WTC11 (cell line): ENCODE measurements around the gene CFAP90. TPM values are rescaled to one million over a fixed set of nuclear protein-coding genes. Genes with fewer than 3 reads are reported as not detected.

Experiments
- ATAC-seq: fragments of 200-7000 bp; cut with Tn5 transposase; 2 replicates; pipeline ENCODE4 v1.10.0; 2021; ENCODE audit warnings: mild to moderate bottlenecking, moderate library complexity
- CTCF ChIA-PET: fragments of 300-600 bp; sonication (Branson Sonifier 250); formaldehyde crosslinking; loops from one replicate; lab custom pipeline; 2021; ENCODE audit warnings: antibody characterized with exemption; lab: Charles Lee
- POLR2A ChIA-PET: fragments of 350-600 bp; sonication (Branson Sonifier 250); formaldehyde crosslinking; loops from one replicate; lab custom pipeline; 2021; ENCODE audit warnings: antibody characterized with exemption; lab: Charles Lee
- DNase-seq: peaks from one replicate; pipeline ENCODE4 v3.0.0; 2021; ENCODE audit warnings: low spot score
- H3K27ac Mint-ChIP-seq: 2 replicates; pipeline ENCODE4 v1.8.0; 2021; ENCODE audit warnings: mixed read lengths
- H3K27me3 Mint-ChIP-seq: 2 replicates; pipeline ENCODE4 v1.8.0; 2021; ENCODE audit warnings: low read depth, mild to moderate bottlenecking, moderate library complexity, mixed read lengths
- H3K36me3 Mint-ChIP-seq: 2 replicates; pipeline ENCODE4 v1.8.0; 2021; ENCODE audit warnings: mixed read lengths
- H3K4me1 Mint-ChIP-seq: 2 replicates; pipeline ENCODE4 v1.8.0; 2022; ENCODE audit warnings: mixed read lengths
- H3K4me3 Mint-ChIP-seq: 2 replicates; pipeline ENCODE4 v1.8.0; 2021; ENCODE audit warnings: mild to moderate bottlenecking, moderate library complexity, mixed read lengths
- H3K9me3 Mint-ChIP-seq: 2 replicates; pipeline ENCODE4 v1.8.0; 2021; ENCODE audit warnings: mixed read lengths
- EMX1 ChIP-seq: fragments of 250-450 bp; sonication (Bioruptor Pico); IDR thresholded peaks from 2 replicates; pipeline ENCODE4 v1.8.0; 2021; ENCODE audit warnings: mild to moderate bottlenecking
- NFE2L1 ChIP-seq: sonication (generic); formaldehyde crosslinking; IDR thresholded peaks from 2 replicates; pipeline ENCODE4 v1.8.1; 2023; ENCODE audit warnings: missing genetic modification reagents
- SMAD4 ChIP-seq: sonication (generic); formaldehyde crosslinking; IDR thresholded peaks from 2 replicates; pipeline ENCODE4 v1.8.0; 2022; ENCODE audit warnings: mild to moderate bottlenecking, missing genetic modification reagents
- SOX15 ChIP-seq: fragments of 250-450 bp; sonication (Bioruptor Pico); IDR thresholded peaks from 2 replicates; pipeline ENCODE4 v1.9.0; 2021; ENCODE audit warnings: mild to moderate bottlenecking
- ZNF416 ChIP-seq: fragments of 250-450 bp; sonication (Bioruptor Pico); IDR thresholded peaks from 2 replicates; pipeline ENCODE4 v1.9.0; 2021; ENCODE audit warnings: mild to moderate bottlenecking, inconsistent platforms
- total RNA-seq: library from RNA; stranded (reverse); gene quantifications from 3 replicates; pipeline ENCODE4 v1.2.3, GENCODE V29; 2021
- TF ChIP-seq, protein P1 (sequence below): sonication (generic); formaldehyde crosslinking; IDR thresholded peaks from 2 replicates; pipeline ENCODE4 v1.8.1; 2022; ENCODE audit warnings: mild to moderate bottlenecking, missing genetic modification reagents, moderate library complexity, borderline replicate concordance
- TF ChIP-seq, protein P2 (sequence below): fragments of 250-450 bp; sonication (Bioruptor Pico); IDR thresholded peaks from 2 replicates; pipeline ENCODE4 v1.9.0; 2021; ENCODE audit warnings: mild to moderate bottlenecking, borderline replicate concordance
- TF ChIP-seq, protein P3 (sequence below): sonication (generic); formaldehyde crosslinking; IDR thresholded peaks from 2 replicates; pipeline ENCODE4 v1.8.0; 2022; ENCODE audit warnings: mild to moderate bottlenecking, missing genetic modification reagents
- TF ChIP-seq, protein P4 (sequence below): sonication (generic); formaldehyde crosslinking; IDR thresholded peaks from 2 replicates; pipeline ENCODE4 v1.8.1; 2022; ENCODE audit warnings: mild to moderate bottlenecking, moderate library complexity, missing genetic modification reagents

The CFAP90 gene
- total RNA-seq, 1 experiment from 2014 or later, result 0.33 TPM

DNA sequence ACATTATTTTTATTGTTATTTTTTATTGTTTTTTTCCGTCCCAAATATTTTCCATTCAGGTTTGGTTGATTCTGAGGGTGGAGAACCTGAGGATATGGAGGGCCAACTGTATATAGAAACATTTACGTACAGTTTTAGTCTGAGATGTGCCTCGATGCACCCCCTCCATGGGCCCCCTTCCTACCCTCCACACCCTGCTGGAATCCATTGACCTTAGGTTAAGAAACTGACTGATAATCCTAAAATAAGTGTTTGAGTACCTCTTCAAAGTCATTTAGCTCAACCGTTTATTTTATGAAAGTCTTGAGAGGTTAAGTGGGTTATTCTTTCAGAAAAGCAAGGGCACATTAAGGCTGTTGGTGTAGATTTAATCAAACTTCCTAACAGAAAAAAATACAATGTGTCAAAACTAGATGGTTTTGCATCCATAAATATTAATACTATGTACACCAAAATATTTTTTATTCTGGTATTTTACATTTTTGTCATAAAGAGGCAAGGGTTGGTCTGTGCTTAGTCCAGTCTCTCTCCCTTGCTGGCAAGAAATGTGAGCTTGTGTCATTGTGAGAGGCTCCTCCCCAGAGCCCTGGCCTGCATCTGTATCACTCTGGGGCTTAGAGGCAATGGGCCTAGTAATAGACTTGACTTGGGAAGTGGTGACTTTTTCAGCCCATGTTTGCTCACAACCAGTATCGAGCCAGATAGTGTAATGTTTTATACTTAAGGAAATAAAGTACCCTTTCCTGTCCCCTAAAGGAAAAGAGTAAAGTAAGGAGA is 33.7 kb upstream of the CFAP90 start (continued):
- TF ChIP-seq, protein P1, sequence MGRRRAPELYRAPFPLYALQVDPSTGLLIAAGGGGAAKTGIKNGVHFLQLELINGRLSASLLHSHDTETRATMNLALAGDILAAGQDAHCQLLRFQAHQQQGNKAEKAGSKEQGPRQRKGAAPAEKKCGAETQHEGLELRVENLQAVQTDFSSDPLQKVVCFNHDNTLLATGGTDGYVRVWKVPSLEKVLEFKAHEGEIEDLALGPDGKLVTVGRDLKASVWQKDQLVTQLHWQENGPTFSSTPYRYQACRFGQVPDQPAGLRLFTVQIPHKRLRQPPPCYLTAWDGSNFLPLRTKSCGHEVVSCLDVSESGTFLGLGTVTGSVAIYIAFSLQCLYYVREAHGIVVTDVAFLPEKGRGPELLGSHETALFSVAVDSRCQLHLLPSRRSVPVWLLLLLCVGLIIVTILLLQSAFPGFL (CRISPR knock-in tag), result no peak
- no peak for TF ChIP-seq SMAD4
- TF ChIP-seq, protein P2, sequence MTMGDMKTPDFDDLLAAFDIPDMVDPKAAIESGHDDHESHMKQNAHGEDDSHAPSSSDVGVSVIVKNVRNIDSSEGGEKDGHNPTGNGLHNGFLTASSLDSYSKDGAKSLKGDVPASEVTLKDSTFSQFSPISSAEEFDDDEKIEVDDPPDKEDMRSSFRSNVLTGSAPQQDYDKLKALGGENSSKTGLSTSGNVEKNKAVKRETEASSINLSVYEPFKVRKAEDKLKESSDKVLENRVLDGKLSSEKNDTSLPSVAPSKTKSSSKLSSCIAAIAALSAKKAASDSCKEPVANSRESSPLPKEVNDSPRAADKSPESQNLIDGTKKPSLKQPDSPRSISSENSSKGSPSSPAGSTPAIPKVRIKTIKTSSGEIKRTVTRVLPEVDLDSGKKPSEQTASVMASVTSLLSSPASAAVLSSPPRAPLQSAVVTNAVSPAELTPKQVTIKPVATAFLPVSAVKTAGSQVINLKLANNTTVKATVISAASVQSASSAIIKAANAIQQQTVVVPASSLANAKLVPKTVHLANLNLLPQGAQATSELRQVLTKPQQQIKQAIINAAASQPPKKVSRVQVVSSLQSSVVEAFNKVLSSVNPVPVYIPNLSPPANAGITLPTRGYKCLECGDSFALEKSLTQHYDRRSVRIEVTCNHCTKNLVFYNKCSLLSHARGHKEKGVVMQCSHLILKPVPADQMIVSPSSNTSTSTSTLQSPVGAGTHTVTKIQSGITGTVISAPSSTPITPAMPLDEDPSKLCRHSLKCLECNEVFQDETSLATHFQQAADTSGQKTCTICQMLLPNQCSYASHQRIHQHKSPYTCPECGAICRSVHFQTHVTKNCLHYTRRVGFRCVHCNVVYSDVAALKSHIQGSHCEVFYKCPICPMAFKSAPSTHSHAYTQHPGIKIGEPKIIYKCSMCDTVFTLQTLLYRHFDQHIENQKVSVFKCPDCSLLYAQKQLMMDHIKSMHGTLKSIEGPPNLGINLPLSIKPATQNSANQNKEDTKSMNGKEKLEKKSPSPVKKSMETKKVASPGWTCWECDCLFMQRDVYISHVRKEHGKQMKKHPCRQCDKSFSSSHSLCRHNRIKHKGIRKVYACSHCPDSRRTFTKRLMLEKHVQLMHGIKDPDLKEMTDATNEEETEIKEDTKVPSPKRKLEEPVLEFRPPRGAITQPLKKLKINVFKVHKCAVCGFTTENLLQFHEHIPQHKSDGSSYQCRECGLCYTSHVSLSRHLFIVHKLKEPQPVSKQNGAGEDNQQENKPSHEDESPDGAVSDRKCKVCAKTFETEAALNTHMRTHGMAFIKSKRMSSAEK (CRISPR knock-in tag), result no peak

DNA sequence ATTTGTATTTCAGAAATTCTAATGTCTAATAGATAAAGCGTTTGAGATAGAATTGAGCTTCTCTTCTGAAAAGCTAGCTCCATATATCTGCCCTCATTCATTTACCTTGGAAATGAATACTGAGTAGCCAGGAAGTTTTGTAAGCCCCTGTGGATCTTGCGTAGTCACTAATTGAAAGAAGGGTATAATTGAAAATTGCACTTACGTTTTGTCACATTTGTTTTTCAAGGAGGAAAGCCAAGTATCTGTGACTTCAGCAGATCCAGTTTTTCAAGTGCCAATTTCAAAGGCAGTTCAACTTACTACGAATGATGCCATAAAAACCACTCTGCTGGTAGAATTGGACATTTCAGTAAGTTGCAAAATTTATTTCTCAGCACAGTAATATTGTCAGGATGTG is 32.0 kb upstream of the CFAP90 start:
- TF ChIP-seq EMX1 (CRISPR knock-in tag) (no peak), NFE2L1 (CRISPR knock-in tag) (no peak)
- TF ChIP-seq, protein P2 (CRISPR knock-in tag), result no peak
- DNase-seq (no peak), ATAC-seq (no peak)
- Mint-ChIP-seq H3K27ac (no peak overlapping the region), H3K9me3 (no peaks in the 10 kb centered on the region), H3K4me3 (no peak overlapping the region), H3K36me3 (peaks cover 58% of the 10 kb centered on the region), H3K4me1 (no peaks in the 10 kb centered on the region), H3K27me3 (no peaks in the 10 kb centered on the region)
- ChIA-PET CTCF (no interaction called here), POLR2A (no interaction called here)

DNA sequence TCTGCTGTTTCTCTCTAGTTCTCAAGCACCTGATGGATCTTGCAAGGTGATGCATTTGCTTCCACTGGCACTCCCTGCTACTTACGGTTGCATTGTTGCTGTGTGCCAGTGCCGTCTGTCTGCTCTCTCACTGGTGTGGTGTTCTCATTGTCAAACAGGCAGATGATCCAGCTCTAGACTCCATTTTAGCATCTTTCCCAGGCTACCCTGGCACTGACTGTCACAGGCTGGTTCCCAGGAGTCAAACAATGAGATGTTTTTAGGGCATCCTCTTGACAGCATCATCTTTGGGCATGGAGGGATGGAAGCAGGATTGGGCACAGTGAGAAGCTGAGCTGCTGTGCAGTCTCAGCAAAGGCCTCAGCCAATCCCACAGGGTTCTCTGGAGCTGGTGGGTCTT is 30.9 kb upstream of the CFAP90 start:
- no peaks in the 10 kb centered on the region for H3K9me3 Mint-ChIP-seq
- H3K27me3 Mint-ChIP-seq, result no peaks in the 10 kb centered on the region
- no peak overlapping the region for H3K4me3 Mint-ChIP-seq
- H3K4me1 Mint-ChIP-seq, result no peaks in the 10 kb centered on the region
- POLR2A ChIA-PET, result interaction anchor here (1.2 kb wide), 1 partner anchor 13 kb away, joined by 3 read pairs; the partner anchor contains the start of genes FASTKD3 and MTRR
- no peak for TF ChIP-seq ZNF416
- TF ChIP-seq SOX15 (CRISPR knock-in tag), result no peak
- TF ChIP-seq, protein P3, sequence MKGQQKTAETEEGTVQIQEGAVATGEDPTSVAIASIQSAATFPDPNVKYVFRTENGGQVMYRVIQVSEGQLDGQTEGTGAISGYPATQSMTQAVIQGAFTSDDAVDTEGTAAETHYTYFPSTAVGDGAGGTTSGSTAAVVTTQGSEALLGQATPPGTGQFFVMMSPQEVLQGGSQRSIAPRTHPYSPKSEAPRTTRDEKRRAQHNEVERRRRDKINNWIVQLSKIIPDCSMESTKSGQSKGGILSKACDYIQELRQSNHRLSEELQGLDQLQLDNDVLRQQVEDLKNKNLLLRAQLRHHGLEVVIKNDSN (CRISPR knock-in tag), result no peak
- TF ChIP-seq, protein P4, sequence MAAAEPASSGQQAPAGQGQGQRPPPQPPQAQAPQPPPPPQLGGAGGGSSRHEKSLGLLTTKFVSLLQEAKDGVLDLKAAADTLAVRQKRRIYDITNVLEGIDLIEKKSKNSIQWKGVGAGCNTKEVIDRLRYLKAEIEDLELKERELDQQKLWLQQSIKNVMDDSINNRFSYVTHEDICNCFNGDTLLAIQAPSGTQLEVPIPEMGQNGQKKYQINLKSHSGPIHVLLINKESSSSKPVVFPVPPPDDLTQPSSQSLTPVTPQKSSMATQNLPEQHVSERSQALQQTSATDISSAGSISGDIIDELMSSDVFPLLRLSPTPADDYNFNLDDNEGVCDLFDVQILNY (CRISPR knock-in tag), result no peak
- DNase-seq (no peak), ATAC-seq (no peak)
- peaks cover 65% of the 10 kb centered on the region for H3K36me3 Mint-ChIP-seq
- H3K27ac Mint-ChIP-seq, result no peak overlapping the region
- CTCF ChIA-PET, result no interaction called here
